8988T (cell line): ENCODE data around the gene FRA10AC1.
"Not testable (repeated sequence)": the region's sequence is repeated elsewhere in the genome, so short reads cannot be mapped to it uniquely, and the experiment has no call there.

Source experiments
- DNase-seq: peaks from one replicate; pipeline ENCODE4 v3.0.0; 2011

FRA10AC1 gene

DNA sequence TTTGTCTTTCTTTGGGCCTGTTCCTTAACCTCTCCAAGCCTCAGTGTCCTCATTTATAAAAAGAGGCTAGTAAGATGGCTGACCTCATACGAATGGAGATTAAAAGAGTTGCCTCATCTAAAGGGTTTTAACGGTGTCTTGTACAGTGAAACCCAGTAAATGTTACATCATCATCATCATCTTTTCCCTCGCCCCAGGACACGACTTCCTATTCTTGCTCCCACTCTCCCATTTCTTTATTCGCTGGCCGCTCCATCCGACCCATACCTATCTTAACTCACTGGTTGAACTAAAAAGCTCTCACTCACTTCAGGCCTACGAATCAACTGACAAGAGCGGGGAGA lies 554 bp downstream of the FRA10AC1 start:
- DNase-seq, result no peak

DNA sequence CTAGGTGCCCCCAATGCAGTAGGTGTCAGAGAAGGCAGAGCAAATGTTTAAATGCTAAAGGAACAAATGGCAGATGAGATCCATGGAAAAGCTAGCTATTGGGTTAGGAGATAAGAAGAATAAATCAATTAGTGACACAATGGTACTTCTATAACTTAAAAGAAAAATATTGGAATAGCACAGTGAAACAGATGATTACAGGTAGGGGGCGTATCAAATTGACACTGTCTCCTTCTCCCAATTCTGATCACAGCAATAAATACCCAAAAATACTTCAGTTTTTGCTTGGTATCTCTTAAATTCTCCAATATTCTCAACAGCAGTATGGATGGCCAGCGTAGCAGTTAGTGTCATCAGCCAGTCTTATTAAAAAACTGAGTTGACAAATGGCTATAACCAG lies 5.2 kb downstream of the FRA10AC1 start:
- DNase-seq, result no peak

DNA sequence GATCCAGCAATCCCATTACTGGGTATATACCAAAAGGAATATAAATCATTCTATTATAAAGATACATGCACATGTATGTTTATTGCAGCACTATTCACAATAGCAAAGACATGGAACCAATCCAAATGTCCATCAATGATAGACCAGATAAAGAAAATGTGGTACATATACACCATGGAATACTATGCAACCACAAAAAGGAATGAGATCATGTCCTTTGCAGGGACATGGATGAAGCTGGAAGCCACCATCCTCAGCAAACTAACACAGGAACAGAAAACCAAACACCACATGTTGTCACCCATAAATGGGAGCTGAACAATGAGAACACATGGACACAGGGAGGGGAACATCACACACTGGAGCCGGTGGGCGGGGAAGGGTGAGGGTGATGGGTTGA lies 5.8 kb downstream of the FRA10AC1 start:
- not testable (repeated sequence) for DNase-seq

DNA sequence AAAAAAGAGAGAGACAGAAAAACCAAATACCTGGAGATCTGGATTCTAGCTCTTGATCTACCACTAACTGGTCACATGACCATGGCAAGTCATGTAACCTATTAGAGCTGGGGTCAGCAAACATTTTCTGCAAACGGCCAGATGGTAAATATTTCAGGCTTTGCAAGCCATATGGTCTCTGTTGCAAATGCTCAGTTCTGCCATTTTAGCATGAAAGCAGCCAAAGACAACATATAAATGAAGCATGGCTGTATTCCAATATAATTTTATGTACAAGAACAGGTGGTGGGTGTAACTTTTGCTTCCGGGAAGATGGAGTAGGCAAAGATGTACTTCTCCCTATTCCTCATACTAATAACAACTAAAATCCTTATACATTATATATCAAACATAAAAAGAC lies 6.7 kb downstream of the FRA10AC1 start:
- DNase-seq, result no peak

DNA sequence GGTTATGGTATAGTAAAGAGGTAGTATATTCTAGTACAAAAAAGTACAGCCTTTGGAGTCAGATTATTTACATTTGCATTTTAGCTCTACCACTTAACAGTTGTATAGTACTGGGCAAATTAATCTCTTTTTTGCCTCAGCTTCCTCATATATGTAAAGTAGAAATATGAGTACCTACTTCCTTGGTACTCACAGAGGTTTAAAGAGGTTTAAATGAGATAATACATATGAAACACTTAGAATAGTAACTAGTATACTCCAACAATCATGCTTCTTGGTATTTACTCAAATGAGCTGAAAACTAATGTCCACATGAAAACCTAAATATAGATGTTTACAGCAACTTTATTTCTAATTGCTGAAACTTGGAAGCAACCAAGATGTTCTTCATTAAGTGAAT lies 14.7 kb downstream of the FRA10AC1 start:
- DNase-seq, result no peak

DNA sequence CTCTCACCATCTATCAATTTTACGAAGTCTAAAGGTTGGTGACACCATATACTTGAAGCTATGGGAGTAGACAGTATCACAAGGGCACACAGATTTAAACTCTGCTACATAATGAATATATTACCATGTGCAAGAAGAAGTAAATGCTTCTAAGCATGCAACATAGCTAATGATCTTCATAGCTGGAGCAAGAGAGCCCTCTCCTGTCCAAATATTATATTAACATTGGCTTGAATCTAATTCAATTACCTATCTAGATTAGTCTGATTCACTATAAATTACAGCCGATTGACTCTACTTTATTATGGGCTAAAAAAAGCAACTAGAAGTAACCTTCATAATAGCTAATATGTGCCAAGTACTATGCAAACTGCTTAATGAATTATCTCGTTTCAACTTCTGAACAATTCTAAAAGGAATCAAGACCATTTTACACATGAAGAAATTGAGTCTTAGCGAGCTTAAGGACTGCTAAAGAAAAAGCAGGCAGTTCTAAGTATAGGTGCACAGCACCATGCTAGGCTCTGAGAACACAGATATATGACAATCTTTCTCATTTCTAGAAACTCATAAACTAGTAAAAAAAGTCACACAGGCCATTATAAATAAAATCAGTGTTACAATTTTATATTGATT lies 21.9 kb downstream of the FRA10AC1 start:
- no peak for DNase-seq

DNA sequence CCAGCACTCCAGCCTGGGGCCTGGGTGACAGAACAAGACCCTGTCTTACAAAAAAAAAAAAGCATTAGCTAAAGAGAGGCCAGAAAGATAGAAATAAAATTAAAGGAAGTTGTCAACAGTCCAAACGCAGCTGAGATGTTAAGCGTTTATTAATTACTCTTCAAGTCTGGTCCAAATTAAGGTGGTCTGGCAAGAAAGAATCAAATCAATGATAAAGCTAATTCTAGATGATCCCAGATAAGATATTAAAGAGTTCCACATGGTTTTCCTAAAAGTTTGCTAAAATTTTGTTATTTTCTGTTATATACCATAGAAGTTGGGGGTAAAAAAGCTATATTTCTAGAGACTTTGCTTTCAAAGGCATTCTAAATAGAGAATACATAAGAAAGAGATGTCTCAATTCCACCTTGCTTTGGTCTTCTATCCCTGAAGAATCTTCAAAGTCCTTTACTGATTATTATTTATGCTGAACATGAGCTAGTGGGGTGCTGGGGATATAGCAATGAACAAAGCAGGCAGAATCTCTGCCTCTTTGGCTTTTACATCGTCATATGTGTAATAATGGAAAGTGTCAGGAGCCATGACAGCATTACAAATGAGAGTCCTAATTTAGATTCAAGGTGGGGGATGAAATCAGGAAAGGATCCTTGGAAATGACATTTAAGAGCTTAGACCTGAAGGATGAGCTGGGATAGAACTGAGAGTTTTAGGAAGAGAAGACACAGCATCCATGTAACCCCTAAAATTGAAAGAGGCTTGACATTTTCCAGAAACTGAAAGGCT lies 23.4 kb downstream of the FRA10AC1 start:
- DNase-seq, result no peak

DNA sequence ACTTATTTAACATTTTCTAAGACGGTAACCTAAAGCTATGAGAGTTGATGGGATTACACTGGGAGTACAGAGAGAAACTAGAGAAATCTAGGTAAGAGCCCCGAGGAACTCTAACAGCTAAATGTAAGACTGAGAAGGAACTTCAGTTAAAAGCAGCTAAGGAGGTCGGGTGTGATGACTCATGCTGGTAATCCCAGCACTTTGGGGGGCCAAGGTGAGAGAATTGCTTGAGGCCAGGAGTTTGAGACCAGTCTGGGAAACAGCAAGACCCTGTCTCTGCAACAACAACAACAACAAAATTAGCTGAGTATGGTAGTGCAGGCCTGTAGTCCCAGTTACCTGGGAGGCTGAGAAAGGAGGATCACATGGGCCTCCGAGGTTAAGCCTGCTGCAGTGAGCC lies 24.0 kb downstream of the FRA10AC1 start:
- DNase-seq, result no peak

DNA sequence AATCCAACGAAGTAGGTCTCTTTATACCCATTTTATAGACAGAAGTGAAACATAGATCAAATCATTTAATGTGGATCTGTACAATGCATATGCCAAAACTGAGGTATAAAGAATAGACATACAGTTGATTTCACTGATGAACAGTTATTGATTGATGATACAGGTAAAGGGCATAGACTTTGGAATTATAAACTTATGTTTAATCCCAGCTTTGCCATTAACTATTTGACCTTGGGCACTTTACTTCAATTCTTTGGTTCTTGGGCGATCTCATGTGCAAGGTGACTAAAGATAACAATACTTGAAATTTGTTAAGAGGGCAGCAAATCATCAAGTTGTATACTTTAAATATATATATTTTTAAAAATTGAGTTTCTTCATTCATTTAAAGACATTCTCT lies 28.6 kb downstream of the FRA10AC1 start:
- no peak for DNase-seq

DNA sequence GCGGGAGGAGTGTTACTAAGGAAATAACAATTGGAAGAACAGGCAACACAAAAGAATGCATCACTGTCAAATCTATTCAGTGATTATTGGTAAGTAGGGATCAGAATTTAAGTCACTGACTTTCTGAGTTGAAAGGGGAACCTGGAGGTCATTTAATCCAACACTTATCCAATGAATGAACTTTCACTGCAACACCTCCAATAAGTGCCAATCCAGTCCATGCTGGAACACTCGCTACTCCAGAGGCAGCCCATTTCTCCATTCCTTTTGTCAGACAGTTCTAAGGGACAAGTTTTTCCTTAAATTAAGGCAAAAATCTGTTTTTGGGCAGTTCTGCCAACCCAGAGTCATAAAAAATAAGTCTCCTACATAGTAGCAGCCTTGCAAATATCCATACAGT lies 29.5 kb downstream of the FRA10AC1 start:
- no peak for DNase-seq

DNA sequence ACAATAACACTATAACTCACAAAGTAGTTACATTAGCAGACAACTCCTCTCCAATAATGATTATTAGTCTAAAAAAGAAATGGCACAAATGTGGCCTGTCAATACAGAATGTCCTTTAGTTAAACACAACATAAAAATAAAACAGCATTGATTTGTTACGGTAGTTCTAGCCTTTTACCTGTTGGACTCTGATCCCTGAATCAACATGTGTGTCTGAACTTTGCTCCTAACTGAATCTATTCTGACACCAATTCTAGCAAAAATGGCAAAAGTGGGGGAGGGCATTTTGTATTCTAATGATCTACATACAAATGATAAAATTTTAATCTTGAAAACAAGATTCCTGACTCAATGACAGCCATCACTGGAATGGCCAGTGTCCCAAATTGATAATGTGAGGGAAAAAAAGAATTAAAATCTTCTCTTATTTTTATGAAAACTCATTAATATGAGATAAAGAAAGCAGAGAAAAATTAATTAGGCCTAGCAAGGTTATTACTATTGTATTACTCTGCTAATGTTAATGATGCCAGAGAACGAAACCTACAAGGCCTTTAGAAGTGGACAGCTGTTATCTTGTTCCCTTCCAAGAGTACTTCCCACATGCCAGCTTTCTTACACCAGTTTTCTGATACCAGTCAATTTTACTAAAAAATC lies 30.2 kb downstream of the FRA10AC1 start:
- no peak for DNase-seq

DNA sequence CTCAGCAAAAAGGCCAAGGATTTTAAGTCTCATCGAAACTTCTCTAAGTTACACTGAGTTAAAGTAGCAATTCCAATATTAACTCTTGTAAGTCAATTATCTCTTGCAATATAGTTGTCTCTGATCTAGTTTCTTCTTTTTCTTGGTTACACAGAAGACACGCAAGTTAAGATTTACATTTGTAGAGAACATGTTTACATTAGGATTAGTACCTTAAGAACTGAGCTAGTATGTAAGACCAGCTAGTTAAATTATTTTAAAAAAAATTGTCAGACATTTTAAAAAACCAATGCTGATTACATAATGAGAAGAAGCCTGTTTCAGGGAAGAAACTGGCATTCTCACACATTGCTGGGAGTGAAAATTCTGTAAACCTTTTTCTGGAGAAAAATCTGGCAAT lies 31.4 kb downstream of the FRA10AC1 start:
- DNase-seq, result no peak

DNA sequence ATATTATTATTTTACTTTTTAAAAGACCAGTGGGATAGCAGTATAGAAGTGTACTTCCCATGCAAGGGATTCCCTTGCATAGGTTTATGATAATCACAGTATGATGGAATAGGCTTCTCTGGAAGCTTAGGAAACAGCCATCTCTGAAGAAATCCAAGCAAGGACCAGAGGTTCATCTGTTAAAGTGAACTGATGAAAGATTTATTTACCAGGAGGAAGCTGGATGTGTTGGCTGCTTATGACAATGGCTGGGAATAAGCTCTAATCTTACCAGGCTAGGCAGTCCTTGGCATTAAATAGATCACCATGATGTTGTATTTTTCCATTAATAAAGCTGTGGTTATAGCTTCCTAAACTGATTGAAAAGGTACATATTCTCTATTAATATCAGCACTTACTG lies 32.0 kb downstream of the FRA10AC1 start:
- no peak for DNase-seq

DNA sequence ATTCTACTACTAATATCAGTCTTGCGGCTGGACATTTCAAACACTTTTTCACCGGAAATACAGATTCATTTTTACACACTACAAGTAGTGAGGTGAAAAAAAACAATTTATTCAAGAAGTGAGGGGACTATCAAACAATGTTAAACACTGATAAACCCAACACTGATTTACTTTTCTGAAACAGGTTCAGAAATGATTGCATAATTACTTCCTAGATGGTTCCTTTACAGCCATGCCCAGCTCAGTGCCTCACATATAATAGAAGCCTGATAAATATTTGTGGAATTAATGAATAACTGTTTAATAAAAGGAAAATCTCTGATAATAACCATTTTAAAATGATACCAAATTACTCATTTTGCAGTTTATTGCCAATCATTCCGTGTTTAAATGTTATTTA lies 34.6 kb downstream of the FRA10AC1 start:
- DNase-seq, result no peak

DNA sequence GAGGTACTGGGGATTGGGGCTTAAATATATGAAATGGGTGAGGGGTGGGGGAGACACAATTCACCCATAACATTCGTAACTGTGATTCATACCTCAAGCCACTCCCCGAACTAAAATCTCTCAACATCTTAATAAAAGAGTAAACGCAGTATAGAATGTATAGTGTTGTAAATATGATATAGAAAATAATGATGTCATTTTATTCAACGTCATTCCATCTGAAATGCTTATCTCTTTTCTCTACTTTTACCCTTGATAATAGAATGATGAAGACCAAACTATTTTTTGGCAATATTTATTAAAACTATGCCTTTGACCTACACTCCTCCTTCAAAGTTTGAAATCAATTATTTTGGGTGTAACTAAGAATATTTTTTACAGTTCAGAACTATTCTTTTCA lies 36.4 kb downstream of the FRA10AC1 start:
- no peak for DNase-seq

DNA sequence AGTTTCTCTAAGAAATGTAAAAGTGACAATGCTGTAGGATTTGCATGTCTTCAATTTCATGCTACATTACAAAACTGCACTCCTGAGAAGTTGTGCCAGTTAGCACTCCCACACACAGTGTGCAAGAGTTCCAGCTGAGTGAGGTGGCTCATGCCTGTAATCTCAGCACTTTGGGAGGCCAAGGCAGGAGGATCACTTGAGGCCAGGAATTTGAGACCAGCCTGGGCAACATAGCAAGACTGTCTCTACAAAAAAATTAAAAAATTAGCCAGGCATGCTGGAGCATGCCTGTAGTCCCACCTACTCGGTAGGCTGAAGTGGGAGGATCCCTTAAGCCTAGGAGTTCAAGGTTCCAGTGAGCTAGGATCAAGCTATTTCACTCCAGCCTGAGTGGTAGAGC lies 44.6 kb downstream of the FRA10AC1 start:
- DNase-seq, result no peak

DNA sequence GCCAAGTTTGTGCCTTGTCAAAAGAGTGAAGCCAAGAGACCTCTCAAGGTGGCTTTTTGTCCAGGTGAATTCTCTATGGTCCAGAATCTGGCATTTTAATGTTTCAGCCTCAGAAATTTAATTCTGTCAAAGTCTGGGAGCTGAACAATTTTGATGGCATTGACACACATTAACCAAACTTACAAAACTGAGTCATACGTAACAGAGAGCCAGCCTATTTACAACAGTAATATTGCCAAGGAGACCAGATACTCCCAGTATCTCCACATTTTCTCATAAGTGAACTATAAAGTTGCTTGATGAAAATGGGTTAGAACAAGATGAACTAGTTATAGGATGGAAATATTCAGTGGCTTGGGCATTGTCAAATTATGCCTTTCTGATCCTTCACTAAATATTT lies 46.2 kb downstream of the FRA10AC1 start:
- no peak for DNase-seq

DNA sequence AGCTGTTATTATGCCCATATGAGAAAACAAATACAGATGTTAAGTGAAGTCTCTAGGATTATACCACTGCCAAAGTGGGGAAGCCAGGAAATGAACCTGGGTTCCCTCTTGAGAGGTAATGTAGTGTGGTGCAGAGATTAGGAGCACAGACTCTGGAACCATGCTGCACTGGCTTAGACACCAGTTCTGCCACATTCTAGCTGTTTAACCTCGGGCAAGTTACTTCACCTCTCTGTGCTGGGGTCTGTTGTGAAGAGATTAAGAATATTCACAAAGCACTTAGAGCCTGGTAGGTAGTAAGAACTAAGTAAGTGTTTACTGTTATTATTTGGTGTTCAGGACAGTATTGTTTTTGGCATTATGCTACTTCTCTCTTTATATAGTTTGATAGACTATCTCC lies 48.2 kb downstream of the FRA10AC1 start:
- no peak for DNase-seq

DNA sequence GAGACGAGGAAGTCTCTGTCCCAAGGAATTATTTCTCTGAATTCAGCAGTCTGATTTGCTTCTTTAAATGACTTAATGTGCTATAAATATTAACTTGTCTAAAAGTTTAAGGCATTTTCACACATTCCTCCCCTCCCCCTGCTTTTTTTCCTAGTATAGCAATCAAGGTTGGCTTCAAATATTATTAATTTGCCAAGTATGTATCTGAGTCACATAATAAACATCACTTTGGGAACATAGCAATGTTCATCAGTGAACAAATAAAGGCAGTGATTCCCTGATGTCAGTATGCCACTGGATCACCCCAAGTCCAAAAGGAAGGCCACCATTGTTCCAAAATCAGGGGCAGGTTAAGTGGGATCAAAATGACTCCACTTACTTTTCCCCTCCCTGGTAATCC lies 49.5 kb downstream of the FRA10AC1 start:
- no peak for DNase-seq

DNA sequence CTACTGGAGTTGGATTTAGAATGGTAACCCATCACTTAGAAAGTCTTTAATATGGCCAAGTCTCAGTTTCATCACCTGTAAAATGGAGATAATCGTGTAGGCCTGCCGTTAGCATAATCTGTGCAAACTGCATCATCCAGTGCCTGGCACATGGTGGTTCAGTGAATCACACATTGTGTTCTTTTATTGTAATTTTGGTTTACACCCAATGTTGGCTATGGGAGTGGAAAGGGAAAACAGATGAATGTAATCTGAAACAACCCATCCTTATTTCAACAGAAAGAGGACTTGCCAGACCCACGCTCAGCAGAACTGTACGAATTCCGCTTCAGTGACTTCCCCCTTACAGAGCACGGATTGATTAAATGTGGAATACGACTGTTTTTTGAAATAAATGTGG lies 62.6 kb downstream of the FRA10AC1 start:
- DNase-seq, result no peak

DNA sequence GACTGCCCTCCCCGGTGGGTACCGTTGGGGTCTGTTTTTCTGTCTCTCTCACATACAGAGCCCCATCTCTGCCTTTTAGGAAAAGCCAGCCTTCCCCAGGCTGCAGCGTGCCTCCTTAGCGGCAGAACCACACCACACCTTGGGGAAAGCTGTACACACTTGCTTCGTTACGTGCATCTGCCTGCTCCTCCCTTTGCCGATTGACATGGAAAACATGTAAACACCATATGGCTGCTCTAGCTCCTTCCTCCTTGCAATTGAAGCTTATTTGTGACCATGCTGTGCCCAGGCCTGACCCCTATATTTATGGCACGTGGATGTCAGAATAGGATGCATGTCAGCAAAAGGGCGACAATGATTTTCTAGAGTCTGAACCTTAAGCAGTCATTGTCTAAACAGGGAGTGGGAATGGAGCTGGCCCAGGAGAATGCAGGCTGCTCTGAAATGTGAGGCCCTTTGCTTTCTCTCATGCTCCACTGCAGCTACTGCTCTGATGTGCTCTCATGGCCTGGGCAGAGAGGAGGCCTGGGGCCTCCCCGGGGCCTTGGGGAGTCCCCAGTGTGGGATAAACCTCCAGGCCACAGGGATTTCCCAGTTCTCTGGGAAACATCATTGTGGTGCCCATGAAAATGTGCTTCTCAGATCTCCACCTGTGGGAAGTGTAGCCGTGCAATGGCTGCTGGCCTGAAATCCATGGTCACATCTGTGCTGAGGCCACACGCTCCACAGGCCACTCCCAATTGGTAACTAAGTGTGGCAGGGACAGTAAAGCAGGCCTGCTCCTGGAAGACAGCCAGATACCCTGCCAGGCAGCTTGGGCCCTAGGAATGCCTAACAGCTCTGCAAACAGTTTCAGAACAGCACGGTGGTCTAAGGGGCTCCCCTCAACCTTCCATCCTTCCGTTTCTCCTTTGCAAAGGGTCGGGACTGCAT lies 71.5 kb downstream of the FRA10AC1 start:
- no peak for DNase-seq

DNA sequence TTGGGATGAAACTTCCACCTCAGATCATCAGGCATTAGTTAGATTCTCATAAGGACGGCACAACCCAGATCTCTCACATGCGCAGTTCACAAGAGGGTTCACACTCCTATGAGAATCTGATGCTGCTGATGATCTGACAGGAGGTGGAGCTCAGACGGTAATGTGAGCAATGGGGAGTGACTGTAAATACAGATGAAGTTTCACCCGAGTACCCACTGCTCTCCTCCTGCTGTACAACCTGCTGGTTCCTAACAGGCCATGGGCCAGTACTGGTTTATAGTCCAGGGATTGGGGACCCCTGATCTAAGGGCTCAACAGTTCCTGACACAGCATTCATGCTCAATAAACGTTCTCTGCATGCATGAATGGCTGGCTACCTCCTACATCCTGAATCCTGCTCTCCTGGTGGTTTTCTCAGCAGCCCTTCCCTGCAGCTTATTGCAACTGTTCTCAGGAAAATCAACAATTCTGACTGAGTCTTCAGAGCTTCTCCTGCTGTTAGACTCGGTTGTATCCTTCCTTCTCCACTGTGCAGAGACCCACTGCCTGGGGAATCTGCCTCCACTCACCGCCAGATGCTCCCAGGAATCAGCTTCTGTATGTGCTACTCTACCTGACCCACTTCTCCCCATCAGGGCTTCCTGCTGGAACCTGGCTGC lies 72.6 kb downstream of the FRA10AC1 start:
- no peak for DNase-seq

DNA sequence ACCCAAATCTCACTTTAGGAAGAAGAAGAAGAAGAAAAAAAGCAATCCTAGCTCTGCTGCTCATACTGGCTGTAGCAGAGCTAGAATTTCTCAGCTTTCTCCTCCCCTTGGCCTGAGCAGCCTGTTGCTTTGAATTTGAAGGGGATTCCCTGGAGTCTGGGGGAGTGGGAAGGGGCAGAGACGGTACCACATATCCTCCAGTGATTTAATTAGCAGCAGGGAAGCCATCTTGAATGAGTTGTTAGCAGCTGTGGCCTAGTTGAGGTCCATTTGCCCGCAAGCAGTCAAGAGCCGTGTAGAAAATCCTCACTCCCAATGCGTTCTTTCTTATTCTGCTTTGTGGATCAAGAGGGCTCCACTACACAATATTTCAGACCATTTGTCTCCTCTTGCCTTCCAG lies 73.5 kb downstream of the FRA10AC1 start:
- no peak for DNase-seq
